Measurements from ENCODE around the gene NEK10. TPM values are rescaled to one million over a fixed set of nuclear protein-coding genes. Genes with fewer than 3 reads are reported as not detected.

NEK10 gene
- total and polyA plus RNA-seq, 2 of the 4 experiments (the other 2 are of a cell fraction), result 2.2 to 6.6 TPM

GRCh38 chr3:27271890-27272289 lies 97.3 kb downstream of the NEK10 start:
- Histone ChIP-seq H3K4me1 (ENCODE audit: control insufficient read depth, insufficient read depth, low read length) (no peaks in the 10 kb centered on the region), H2AK5ac (ENCODE audit: low read depth, low read length) (no peak overlapping the region), H3K79me1 (ENCODE audit: low read depth in 1 of 2, low read length in 2 of 2) (no peaks in the 10 kb centered on the region), H3K27me3 (ENCODE audit: control insufficient read depth, insufficient read depth, low read length) (no peaks in the 10 kb centered on the region), H3K4ac (ENCODE audit: low read depth, low read length) (no peak overlapping the region), H3K27ac (ENCODE audit: insufficient read depth, low read length) (no peak overlapping the region), H2AK9ac (replicated peaks; ENCODE audit: low read depth, low read length, poor library complexity) (no peak overlapping the region), H3K56ac (ENCODE audit: extremely low read depth, insufficient read depth, low read length) (no peak overlapping the region), H4K8ac (ENCODE audit: low read depth in 2 of 2, low read length in 2 of 2) (no peak overlapping the region), H3K4me3 (ENCODE audit: insufficient read depth, low read depth, low read length) (no peak overlapping the region), H3K4me2 (ENCODE audit: low read depth, low read length) (no peak overlapping the region), H2AFZ (replicated peaks; ENCODE audit: low read length, poor library complexity) (no peak overlapping the region), H4K5ac (ENCODE audit: low read depth, low read length) (no peak overlapping the region), H3K9ac (ENCODE audit: low read depth, low read length) (no peak overlapping the region), H4K91ac (ENCODE audit: insufficient read depth, low read depth, low read length) (no peak overlapping the region), H3K18ac (ENCODE audit: low read depth, low read length) (no peak overlapping the region), H3K36me3 (ENCODE audit: control insufficient read depth, insufficient read depth, low read length) (no peaks in the 10 kb centered on the region), H4K20me1 (ENCODE audit: insufficient read depth, low read length) (no peaks in the 10 kb centered on the region), H3K9me1 (ENCODE audit: insufficient read depth, low read length) (no peaks in the 10 kb centered on the region), H3K14ac (replicated peaks; ENCODE audit: low read depth, low read length) (no peak overlapping the region), H2BK15ac (ENCODE audit: low read depth, low read length) (no peak overlapping the region), H3K9me3 (ENCODE audit: control insufficient read depth, insufficient read depth, low read length) (no peaks in the 10 kb centered on the region), H2BK5ac (ENCODE audit: low read depth, low read length, poor library complexity, severe bottlenecking) (no peak overlapping the region), H3K23ac (ENCODE audit: low read depth, low read length) (no peak overlapping the region), H2BK120ac (ENCODE audit: low read depth, low read length) (no peak overlapping the region), H2BK20ac (ENCODE audit: low read depth, low read length) (no peak overlapping the region)
- BruUV-seq (replicated peaks), result no TSS peak
- no peak for ATAC-seq (ENCODE audit: low read depth)
- dilution Hi-C loops (cut with HindIII; ENCODE audit: low sequenced_read_pairs, unreplicated experiment), result no loop called here
- in situ Hi-C loops (cut with MboI; ENCODE audit: low sequenced_read_pairs), result no loop called here
- no peak for DNase-seq
- CTCF ChIA-PET, result no interaction called here
- POLR2A ChIA-PET (ENCODE audit: unreplicated experiment), result no interaction called here
- no peak for TF ChIP-seq SMC3 (IDR thresholded peaks at IDR 0.05; ENCODE audit: low read depth, low read length)
- no peak for TF ChIP-seq CEBPB (IDR thresholded peaks at IDR 0.05; ENCODE audit: low read depth, low read length)
- TF ChIP-seq, protein P1, sequence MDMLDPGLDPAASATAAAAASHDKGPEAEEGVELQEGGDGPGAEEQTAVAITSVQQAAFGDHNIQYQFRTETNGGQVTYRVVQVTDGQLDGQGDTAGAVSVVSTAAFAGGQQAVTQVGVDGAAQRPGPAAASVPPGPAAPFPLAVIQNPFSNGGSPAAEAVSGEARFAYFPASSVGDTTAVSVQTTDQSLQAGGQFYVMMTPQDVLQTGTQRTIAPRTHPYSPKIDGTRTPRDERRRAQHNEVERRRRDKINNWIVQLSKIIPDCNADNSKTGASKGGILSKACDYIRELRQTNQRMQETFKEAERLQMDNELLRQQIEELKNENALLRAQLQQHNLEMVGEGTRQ (IDR thresholded peaks at IDR 0.05; ENCODE audit: low read depth, low read length), result no peak
- no peak for TF ChIP-seq MAZ (IDR thresholded peaks at IDR 0.05; ENCODE audit: borderline replicate concordance, low read depth, low read length)
- TF ChIP-seq, protein P2, sequence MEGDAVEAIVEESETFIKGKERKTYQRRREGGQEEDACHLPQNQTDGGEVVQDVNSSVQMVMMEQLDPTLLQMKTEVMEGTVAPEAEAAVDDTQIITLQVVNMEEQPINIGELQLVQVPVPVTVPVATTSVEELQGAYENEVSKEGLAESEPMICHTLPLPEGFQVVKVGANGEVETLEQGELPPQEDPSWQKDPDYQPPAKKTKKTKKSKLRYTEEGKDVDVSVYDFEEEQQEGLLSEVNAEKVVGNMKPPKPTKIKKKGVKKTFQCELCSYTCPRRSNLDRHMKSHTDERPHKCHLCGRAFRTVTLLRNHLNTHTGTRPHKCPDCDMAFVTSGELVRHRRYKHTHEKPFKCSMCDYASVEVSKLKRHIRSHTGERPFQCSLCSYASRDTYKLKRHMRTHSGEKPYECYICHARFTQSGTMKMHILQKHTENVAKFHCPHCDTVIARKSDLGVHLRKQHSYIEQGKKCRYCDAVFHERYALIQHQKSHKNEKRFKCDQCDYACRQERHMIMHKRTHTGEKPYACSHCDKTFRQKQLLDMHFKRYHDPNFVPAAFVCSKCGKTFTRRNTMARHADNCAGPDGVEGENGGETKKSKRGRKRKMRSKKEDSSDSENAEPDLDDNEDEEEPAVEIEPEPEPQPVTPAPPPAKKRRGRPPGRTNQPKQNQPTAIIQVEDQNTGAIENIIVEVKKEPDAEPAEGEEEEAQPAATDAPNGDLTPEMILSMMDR (conservative IDR thresholded peaks at IDR 0.05; ENCODE audit: low read depth, low read length), result no peak
- TF ChIP-seq MAFK (IDR thresholded peaks at IDR 0.05; ENCODE audit: low read depth, low read length), result no peak
- TF ChIP-seq MXI1 (IDR thresholded peaks at IDR 0.05; ENCODE audit: borderline replicate concordance, low read depth, low read length), result no peak
- TF ChIP-seq CHD1 (IDR thresholded peaks at IDR 0.05; ENCODE audit: low read depth, low read length), result no peak
- intact Hi-C loops (cut with micrococcal nuclease), result loop anchor here (10.0 kb wide), 1 partner anchor 1427 kb away; no protein-coding TSS in a partner anchor
